Astrocyte (in vitro differentiated cells and primary cell): Measurements from ENCODE around the gene SCARF2.

Experiments used
- CTCF ChIP-seq: IDR thresholded peaks from 2 replicates; pipeline ENCODE4 v1.5.1; 2011; ENCODE audit warnings: low read depth, mild to moderate bottlenecking, inconsistent platforms, low read length, moderate library complexity; ENCODE audit not compliant: insufficient read depth
- EZH2 ChIP-seq: IDR thresholded peaks from 2 replicates; pipeline ENCODE4 v1.6.1; 2012; ENCODE audit warnings: mild to moderate bottlenecking, low read length, inconsistent platforms; ENCODE audit not compliant: insufficient read depth

- TF ChIP-seq CTCF (no peak), EZH2 (no peak)
Measured at GRCh38 chr22:20436768-20437612, 635 bp downstream of the SCARF2 start.
